Measurements from ENCODE around the gene SLC25A27. TPM values are rescaled to one million over a fixed set of nuclear protein-coding genes. Genes with fewer than 3 reads are reported as not detected.

Gene SLC25A27
- total RNA-seq, 1 donor, result 10.5 TPM

DNA sequence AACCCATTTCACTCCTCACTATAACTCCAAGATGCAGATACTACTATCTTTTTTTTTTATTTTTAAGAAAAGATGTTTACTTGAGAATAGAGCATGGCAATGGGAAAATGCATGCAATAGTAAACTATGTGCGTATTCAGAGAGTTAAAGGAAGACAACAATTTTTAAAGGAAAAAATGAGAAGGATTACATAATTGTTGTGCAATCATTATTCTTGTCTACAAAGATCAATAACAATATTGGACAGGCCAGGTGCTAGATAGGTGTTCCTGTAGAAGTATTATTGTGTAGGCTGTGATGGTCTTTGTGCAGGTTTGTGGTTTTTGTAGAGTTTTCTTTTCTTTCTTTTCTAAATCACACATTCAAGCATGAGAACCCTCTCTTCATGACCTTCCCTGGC is 20.7 kb upstream of the SLC25A27 start:
- Histone ChIP-seq H3K4me2 (ENCODE audit: insufficient read depth, low read length) (no peak overlapping the region), H3K36me3 (ENCODE audit: insufficient read depth, low read length) (no peaks in the 10 kb centered on the region), H3K4me3 (ENCODE audit: insufficient read depth, low read length) (no peak overlapping the region), H2AFZ (ENCODE audit: low read length) (no peak overlapping the region), H3K27me3 (ENCODE audit: insufficient read depth, low read length) (no peaks in the 10 kb centered on the region), H4K20me1 (ENCODE audit: insufficient read depth, low read length) (no peaks in the 10 kb centered on the region), H3K27ac (ENCODE audit: low read depth, low read length) (no peak overlapping the region), H3K9me3 (ENCODE audit: low read depth, low read length) (no peaks in the 10 kb centered on the region), H3K4me1 (ENCODE audit: insufficient read depth, low read length) (no peaks in the 10 kb centered on the region), H3K79me2 (ENCODE audit: insufficient read depth, low read length) (no peaks in the 10 kb centered on the region)
- TF ChIP-seq, protein P1, sequence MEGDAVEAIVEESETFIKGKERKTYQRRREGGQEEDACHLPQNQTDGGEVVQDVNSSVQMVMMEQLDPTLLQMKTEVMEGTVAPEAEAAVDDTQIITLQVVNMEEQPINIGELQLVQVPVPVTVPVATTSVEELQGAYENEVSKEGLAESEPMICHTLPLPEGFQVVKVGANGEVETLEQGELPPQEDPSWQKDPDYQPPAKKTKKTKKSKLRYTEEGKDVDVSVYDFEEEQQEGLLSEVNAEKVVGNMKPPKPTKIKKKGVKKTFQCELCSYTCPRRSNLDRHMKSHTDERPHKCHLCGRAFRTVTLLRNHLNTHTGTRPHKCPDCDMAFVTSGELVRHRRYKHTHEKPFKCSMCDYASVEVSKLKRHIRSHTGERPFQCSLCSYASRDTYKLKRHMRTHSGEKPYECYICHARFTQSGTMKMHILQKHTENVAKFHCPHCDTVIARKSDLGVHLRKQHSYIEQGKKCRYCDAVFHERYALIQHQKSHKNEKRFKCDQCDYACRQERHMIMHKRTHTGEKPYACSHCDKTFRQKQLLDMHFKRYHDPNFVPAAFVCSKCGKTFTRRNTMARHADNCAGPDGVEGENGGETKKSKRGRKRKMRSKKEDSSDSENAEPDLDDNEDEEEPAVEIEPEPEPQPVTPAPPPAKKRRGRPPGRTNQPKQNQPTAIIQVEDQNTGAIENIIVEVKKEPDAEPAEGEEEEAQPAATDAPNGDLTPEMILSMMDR (IDR thresholded peaks at IDR 0.05; ENCODE audit: extremely low read depth, low read depth, low read length), result no peak
- DNase-seq (ENCODE audit: insufficient read length, low spot score, missing footprints), result no peak

DNA sequence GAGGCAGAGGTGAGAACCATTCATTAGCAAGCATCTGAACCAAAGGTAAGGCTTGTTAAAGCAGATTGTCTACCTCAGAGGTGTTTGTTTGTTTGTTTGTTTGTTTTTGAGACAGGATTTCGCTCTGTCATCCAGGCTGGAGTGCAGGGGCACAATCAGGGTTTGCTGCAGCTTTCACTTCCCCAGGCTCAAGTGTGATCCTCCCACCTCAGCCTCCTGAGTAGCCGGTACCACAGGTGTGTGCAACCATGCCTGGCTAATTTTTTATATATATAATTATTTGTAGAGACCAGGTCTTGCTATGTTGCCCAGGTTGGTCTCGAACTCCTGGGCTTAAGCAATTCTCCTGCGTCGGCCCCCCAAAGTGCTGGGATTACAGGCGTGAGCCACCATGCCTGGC is 17.3 kb upstream of the SLC25A27 start:
- TF ChIP-seq, protein P1 (IDR thresholded peaks at IDR 0.05; ENCODE audit: extremely low read depth, low read depth, low read length), result no peak
- no peak for DNase-seq (ENCODE audit: insufficient read length, low spot score, missing footprints)
- Histone ChIP-seq H3K9me3 (ENCODE audit: low read depth, low read length) (no peaks in the 10 kb centered on the region), H3K36me3 (ENCODE audit: insufficient read depth, low read length) (no peaks in the 10 kb centered on the region), H3K27me3 (ENCODE audit: insufficient read depth, low read length) (no peaks in the 10 kb centered on the region), H3K4me1 (ENCODE audit: insufficient read depth, low read length) (no peaks in the 10 kb centered on the region), H3K4me2 (ENCODE audit: insufficient read depth, low read length) (no peak overlapping the region), H3K79me2 (ENCODE audit: insufficient read depth, low read length) (no peaks in the 10 kb centered on the region), H3K4me3 (ENCODE audit: insufficient read depth, low read length) (no peak overlapping the region), H3K27ac (ENCODE audit: low read depth, low read length) (no peak overlapping the region), H2AFZ (ENCODE audit: low read length) (no peak overlapping the region), H4K20me1 (ENCODE audit: insufficient read depth, low read length) (no peaks in the 10 kb centered on the region)

DNA sequence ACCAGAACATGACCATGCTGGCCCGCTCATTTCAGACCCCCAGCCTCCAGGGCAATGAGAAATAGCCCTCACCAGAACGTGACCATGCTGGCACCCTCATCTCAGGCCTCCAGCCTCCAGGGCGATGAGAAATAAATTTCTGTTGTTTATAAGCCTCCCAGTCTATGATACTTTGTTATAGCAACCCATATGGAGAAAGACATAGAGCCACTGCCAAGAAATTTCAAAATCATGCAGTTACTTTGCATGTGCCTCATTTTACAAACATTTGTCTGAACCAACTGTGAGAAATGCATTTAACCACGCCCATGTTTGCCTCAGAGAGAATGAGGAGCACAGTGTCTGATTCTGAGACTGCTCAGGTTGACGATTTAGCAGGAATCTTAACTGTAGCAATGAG is 15.6 kb upstream of the SLC25A27 start:
- TF ChIP-seq, protein P1 (IDR thresholded peaks at IDR 0.05; ENCODE audit: extremely low read depth, low read depth, low read length), result no peak
- no peaks in the 10 kb centered on the region for H3K36me3 ChIP-seq (ENCODE audit: insufficient read depth, low read length)
- no peaks in the 10 kb centered on the region for H3K9me3 ChIP-seq (ENCODE audit: low read depth, low read length)
- no peak for DNase-seq (ENCODE audit: insufficient read length, low spot score, missing footprints)
- H3K4me1 ChIP-seq (ENCODE audit: insufficient read depth, low read length), result no peaks in the 10 kb centered on the region
- H3K27me3 ChIP-seq (ENCODE audit: insufficient read depth, low read length), result no peaks in the 10 kb centered on the region
- no peak overlapping the region for H3K27ac ChIP-seq (ENCODE audit: low read depth, low read length)
- H3K4me2 ChIP-seq (ENCODE audit: insufficient read depth, low read length), result no peak overlapping the region
- H2AFZ ChIP-seq (ENCODE audit: low read length), result no peak overlapping the region
- H3K79me2 ChIP-seq (ENCODE audit: insufficient read depth, low read length), result no peaks in the 10 kb centered on the region
- H3K4me3 ChIP-seq (ENCODE audit: insufficient read depth, low read length), result no peak overlapping the region
- no peaks in the 10 kb centered on the region for H4K20me1 ChIP-seq (ENCODE audit: insufficient read depth, low read length)

DNA sequence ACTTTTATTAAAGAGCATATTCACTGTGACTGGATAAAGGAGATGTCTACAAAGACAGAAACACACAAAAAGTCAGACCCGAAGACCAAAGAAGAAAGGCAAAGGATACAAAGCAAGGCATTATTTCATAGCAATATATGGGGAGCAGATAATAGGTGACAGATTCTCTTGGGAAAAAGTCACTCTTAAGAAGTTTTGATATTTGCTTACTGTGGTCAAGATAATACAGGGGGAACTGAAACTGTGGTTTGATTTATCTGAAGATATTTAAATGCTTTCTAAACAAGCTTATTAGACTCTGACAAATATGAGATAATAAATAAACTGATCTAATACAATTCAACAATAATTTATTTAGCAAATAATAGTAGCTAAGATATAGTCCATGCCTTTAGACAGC is 14.8 kb upstream of the SLC25A27 start:
- Histone ChIP-seq H3K4me1 (ENCODE audit: insufficient read depth, low read length) (no peaks in the 10 kb centered on the region), H3K4me2 (ENCODE audit: insufficient read depth, low read length) (no peak overlapping the region), H3K79me2 (ENCODE audit: insufficient read depth, low read length) (no peaks in the 10 kb centered on the region), H3K36me3 (ENCODE audit: insufficient read depth, low read length) (no peaks in the 10 kb centered on the region), H3K9me3 (ENCODE audit: low read depth, low read length) (no peaks in the 10 kb centered on the region), H3K27ac (ENCODE audit: low read depth, low read length) (no peak overlapping the region), H3K4me3 (ENCODE audit: insufficient read depth, low read length) (no peak overlapping the region), H3K27me3 (ENCODE audit: insufficient read depth, low read length) (no peaks in the 10 kb centered on the region), H2AFZ (ENCODE audit: low read length) (no peak overlapping the region), H4K20me1 (ENCODE audit: insufficient read depth, low read length) (no peaks in the 10 kb centered on the region)
- no peak for DNase-seq (ENCODE audit: insufficient read length, low spot score, missing footprints)
- TF ChIP-seq, protein P1 (IDR thresholded peaks at IDR 0.05; ENCODE audit: extremely low read depth, low read depth, low read length), result no peak

All from osteoblast (primary cell).